Measurements from ENCODE around the gene JAKMIP3. TPM values are rescaled to one million over a fixed set of nuclear protein-coding genes. Genes with fewer than 3 reads are reported as not detected.

Gene JAKMIP3
- total RNA-seq, 1 experiment from 2014 or later: not detected

DNA sequence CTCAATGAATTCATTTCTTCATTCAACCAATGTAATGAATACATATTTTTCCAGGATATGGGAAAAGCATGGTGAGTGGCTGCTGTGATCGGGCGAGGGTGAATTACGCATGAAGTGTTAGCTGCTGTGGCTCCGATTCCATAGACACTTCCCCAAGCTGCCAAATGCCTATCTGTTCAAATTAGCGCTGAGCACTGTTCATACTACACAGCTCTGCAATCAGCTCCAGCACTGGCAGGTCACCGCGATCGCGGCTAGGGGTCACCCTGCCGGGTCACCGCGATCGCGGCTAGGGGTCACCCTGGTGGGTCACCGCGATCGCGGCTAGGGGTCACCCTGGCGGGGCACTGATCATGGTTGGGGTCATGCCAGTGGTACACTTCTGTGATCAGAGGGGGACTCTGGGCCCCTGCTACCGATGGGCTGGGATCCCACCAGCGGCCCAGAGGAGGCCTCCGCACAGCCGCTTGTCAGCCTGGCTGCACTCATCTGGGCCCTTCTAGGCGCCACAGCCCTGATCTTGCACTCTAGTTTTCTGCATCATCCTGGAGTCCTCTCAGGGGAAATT, 49.3 kb downstream of the JAKMIP3 start:
- Mint-ChIP-seq H3K27me3 (ENCODE audit: insufficient read depth, unreplicated experiment) (peaks cover 17% of the 10 kb centered on the region), H3K27ac (ENCODE audit: low read depth, unreplicated experiment) (no peak overlapping the region), H3K36me3 (ENCODE audit: insufficient read depth, unreplicated experiment) (no peaks in the 10 kb centered on the region), H3K4me3 (ENCODE audit: unreplicated experiment) (no peak overlapping the region), H3K9me3 (ENCODE audit: unreplicated experiment) (no peaks in the 10 kb centered on the region), H3K4me1 (ENCODE audit: insufficient read depth, unreplicated experiment) (no peaks in the 10 kb centered on the region)
- intact Hi-C loops (cut with micrococcal nuclease): no loop called here
- ChIA-PET CTCF (no interaction called here), POLR2A (no interaction called here)
- TF ChIP-seq CTCF (IDR thresholded peaks at IDR 0.05; ENCODE audit: unreplicated experiment): no peak
- no TSS peak for BruUV-seq (replicated peaks)
- no peak for DNase-seq (ENCODE audit: unreplicated experiment)

Other genes starting within 250 kb of the JAKMIP3 start
- gene PPP2R2D, start 164.9 kb upstream of the JAKMIP3 start, total RNA-seq (2022): 34.9 and 35.5 TPM in 2 replicates
- gene BNIP3, start 84.0 kb upstream of the JAKMIP3 start, total RNA-seq (2022): 47.0 and 53.0 TPM in 2 replicates
- 0.21 TPM in 1 of 2 replicates, not detected in the other for gene DPYSL4, start 121.0 kb downstream of the JAKMIP3 start, total RNA-seq (2022)
- 20.7 and 21.2 TPM in 2 replicates for gene STK32C, start 242.0 kb downstream of the JAKMIP3 start, total RNA-seq (2022)